HepG2 (cell line): Measurements from ENCODE around the gene NLRC5.

Source experiments
- CEBPG ChIP-seq: IDR thresholded peaks from 2 replicates; pipeline ENCODE4 v1.6.1; 2016
- EP300 ChIP-seq, 3 experiments: sonication (generic) in 1 of 3; formaldehyde crosslinking in 1 of 3; IDR thresholded peaks; 2 replicates each; pipeline versions ENCODE4 v1.5.1 to v1.6.1; 2011 to 2020; ENCODE audit warnings: low read depth in 2 of 3, low read length in 2 of 3, borderline replicate concordance in 1 of 3, improper control_type of control experiment in 1 of 3, mild to moderate bottlenecking in 1 of 3, missing genetic modification reagents in 1 of 3, moderate library complexity in 1 of 3
- FOSL2 ChIP-seq: sonication (generic); formaldehyde crosslinking; IDR thresholded peaks from 2 replicates; pipeline ENCODE4 v1.4.0; 2020; ENCODE audit warnings: missing genetic modification reagents
- ZC3H4 ChIP-seq: sonication (generic); formaldehyde crosslinking; IDR thresholded peaks from 2 replicates; pipeline ENCODE4 v1.4.0; 2020; ENCODE audit warnings: missing genetic modification reagents, borderline replicate concordance
- ZNF138 ChIP-seq: sonication (generic); formaldehyde crosslinking; IDR thresholded peaks from 2 replicates; pipeline ENCODE4 v1.5.0; 2020; ENCODE audit warnings: mild to moderate bottlenecking, low read depth, missing genetic modification reagents
- ZSCAN29 ChIP-seq: sonication (generic); formaldehyde crosslinking; conservative IDR thresholded peaks from 2 replicates; pipeline ENCODE4 v1.4.0; 2020; ENCODE audit warnings: mild to moderate bottlenecking, missing genetic modification reagents
- TF ChIP-seq, protein P1 (sequence below): sonication (generic); formaldehyde crosslinking; IDR thresholded peaks from 2 replicates; pipeline ENCODE4 v1.5.0; 2020; ENCODE audit warnings: mild to moderate bottlenecking, missing genetic modification reagents, moderate library complexity
- TF ChIP-seq, protein P2 (sequence below): sonication (generic); formaldehyde crosslinking; IDR thresholded peaks from 2 replicates; pipeline ENCODE4 v1.4.0; 2020; ENCODE audit warnings: missing genetic modification reagents

DNA sequence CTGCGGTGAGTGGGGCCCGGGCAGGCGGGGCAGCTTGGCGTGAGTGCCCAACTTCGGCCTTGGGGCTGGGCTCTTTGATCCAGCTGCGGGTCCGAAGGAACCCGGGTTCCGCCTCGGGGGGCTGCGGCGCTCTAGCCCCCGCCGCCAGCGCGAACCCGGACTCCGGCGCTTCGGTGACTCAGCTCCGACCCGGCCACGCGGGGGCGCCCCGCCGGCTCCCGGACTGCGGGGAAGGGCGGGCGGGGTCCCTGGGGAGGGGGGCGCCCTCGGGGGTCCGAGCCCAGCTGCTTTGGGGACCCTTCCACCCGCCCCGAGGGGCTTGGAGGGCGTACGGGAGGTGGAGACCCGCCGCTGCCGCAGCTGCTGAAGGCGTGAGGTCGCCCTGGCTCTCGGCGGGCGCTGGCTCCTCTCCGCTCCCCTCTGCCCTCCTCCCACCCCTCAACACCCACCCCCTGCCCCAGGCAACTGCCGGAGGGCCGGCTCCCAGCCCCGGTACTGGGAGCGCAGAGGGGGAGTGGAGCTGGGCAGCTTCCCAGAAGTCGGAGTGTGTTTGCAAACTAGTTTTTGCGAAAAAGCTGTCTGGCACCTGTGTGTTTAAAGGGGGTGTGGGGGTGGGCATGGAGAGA lies 103.5 kb downstream of the NLRC5 start:
- TF ChIP-seq, protein P1, sequence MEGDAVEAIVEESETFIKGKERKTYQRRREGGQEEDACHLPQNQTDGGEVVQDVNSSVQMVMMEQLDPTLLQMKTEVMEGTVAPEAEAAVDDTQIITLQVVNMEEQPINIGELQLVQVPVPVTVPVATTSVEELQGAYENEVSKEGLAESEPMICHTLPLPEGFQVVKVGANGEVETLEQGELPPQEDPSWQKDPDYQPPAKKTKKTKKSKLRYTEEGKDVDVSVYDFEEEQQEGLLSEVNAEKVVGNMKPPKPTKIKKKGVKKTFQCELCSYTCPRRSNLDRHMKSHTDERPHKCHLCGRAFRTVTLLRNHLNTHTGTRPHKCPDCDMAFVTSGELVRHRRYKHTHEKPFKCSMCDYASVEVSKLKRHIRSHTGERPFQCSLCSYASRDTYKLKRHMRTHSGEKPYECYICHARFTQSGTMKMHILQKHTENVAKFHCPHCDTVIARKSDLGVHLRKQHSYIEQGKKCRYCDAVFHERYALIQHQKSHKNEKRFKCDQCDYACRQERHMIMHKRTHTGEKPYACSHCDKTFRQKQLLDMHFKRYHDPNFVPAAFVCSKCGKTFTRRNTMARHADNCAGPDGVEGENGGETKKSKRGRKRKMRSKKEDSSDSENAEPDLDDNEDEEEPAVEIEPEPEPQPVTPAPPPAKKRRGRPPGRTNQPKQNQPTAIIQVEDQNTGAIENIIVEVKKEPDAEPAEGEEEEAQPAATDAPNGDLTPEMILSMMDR (CRISPR knock-in tag), result peak; percentile 72
- TF ChIP-seq EP300 (IDR thresholded peaks at IDR 0.05; ENCODE audit: low read depth in 2 of 2, low read length in 2 of 2) (no peak), EP300 (CRISPR knock-in tag; IDR thresholded peaks at IDR 0.05; ENCODE audit: borderline replicate concordance) (no peak), CEBPG (CRISPR knock-in tag) (no peak), ZSCAN29 (no peak), ZNF138 (no peak), FOSL2 (CRISPR knock-in tag) (peak; percentile 75), ZC3H4 (no peak)
- TF ChIP-seq, protein P2, sequence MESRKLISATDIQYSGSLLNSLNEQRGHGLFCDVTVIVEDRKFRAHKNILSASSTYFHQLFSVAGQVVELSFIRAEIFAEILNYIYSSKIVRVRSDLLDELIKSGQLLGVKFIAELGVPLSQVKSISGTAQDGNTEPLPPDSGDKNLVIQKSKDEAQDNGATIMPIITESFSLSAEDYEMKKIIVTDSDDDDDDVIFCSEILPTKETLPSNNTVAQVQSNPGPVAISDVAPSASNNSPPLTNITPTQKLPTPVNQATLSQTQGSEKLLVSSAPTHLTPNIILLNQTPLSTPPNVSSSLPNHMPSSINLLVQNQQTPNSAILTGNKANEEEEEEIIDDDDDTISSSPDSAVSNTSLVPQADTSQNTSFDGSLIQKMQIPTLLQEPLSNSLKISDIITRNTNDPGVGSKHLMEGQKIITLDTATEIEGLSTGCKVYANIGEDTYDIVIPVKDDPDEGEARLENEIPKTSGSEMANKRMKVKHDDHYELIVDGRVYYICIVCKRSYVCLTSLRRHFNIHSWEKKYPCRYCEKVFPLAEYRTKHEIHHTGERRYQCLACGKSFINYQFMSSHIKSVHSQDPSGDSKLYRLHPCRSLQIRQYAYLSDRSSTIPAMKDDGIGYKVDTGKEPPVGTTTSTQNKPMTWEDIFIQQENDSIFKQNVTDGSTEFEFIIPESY, result no peak
